ENCODE data around the gene PTPRU. TPM values are rescaled to one million over a fixed set of nuclear protein-coding genes. Genes with fewer than 3 reads are reported as not detected.

The PTPRU gene
- total and polyA plus RNA-seq, 2 of the 8 experiments (the other 6 are each of a cell fraction or from before 2014, with no cell fraction given), result 33.8 to 41.8 TPM

DNA sequence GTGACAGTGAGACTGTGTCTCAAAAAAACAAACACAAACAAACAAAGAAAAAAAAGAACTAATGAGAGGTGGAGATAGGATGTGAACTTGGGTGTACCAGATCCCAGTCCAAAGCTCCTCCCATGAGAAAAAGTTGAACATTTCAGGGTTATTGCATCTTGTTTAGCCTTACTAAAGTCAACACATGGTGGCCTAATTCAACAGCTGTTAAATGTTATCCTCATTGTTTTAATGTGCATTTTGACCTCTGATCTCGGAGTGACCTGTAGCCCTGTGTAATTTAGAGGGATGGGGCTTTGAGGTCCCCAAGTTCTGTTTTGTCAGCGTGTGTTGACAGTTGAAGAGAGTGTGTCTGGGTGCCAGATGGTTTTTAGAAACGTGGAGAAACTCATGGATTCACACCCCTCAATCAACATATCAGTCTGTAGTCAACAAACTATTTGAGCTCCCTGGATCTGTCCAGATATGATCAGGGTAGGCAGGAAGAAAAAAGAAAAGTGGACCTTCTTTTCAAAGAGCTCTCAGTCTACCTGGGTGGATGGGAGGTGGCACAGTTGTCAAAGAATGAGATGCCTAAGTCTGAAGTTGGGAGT is 34.7 kb downstream of the PTPRU start:
- no peaks in the 10 kb centered on the region for H3K27me3 ChIP-seq (replicated peaks in 1 of 4; ENCODE audit: control insufficient read depth in 3 of 4, extremely low read depth in 1 of 4, insufficient read depth in 3 of 4, low read length in 3 of 4)
- H4K20me1 ChIP-seq (replicated peaks in 1 of 2; ENCODE audit: control insufficient read depth in 1 of 2, insufficient read depth in 2 of 2, low read length in 2 of 2), result no peaks in the 10 kb centered on the region
- H3K9me3 ChIP-seq (ENCODE audit: insufficient read depth in 2 of 2, low read depth in 1 of 2, low read length in 1 of 2), result no peaks in the 10 kb centered on the region
- no peak overlapping the region for H3K23ac ChIP-seq (ENCODE audit: insufficient read length)
- 0 out of 2 replicates have a peak overlapping the region, but pooled peaks have one; percentile 7 for H2BK12ac ChIP-seq (ENCODE audit: low read depth, low read length)
- no peaks in the 10 kb centered on the region for H3K79me1 ChIP-seq (ENCODE audit: low read depth, low read length)
- TF ChIP-seq KDM5A (IDR thresholded peaks at IDR 0.05; ENCODE audit: low read length), result no peak
- no peak for TF ChIP-seq FOSL1 (IDR thresholded peaks at IDR 0.05; ENCODE audit: insufficient read depth, low read depth, low read length)
- TF ChIP-seq E2F6 (IDR thresholded peaks at IDR 0.05), result no peak
- no peak for TF ChIP-seq SP2 (IDR thresholded peaks at IDR 0.05; ENCODE audit: low read length)
- TF ChIP-seq CTCF (IDR thresholded peaks at IDR 0.05; ENCODE audit: control extremely low read depth in 1 of 3, insufficient read depth in 1 of 3, low read depth in 1 of 3, low read length in 3 of 3), result no peak
- no peak overlapping the region for H3K56ac ChIP-seq (replicated peaks; ENCODE audit: insufficient read length, low read depth, low read length)
- 0 out of 8 replicates have a peak, but pooled peaks cover 0 to 3% (median 0%) of the 10 kb centered on the region in 4 experiments for H3K36me3 ChIP-seq (ENCODE audit: control insufficient read depth in 2 of 4, insufficient read depth in 4 of 4, low read length in 3 of 4)
- peak overlapping the region; percentile 34 for H4K5ac ChIP-seq (ENCODE audit: insufficient read length, low read depth, low read length)
- H4K91ac ChIP-seq (replicated peaks; ENCODE audit: insufficient read length, low read length), result no peak overlapping the region
- no peaks in the 10 kb centered on the region for H3K23me2 ChIP-seq (ENCODE audit: low read depth, low read length)
- POLR2A ChIA-PET (ENCODE audit: partially characterized antibody), result interaction anchor here (1.0 to 1.6 kb wide), 5 partner anchors 10 to 40 kb away, joined by 3 to 6 read pairs (median 4); partner anchors contain the start of gene MECR
- no peaks in the 10 kb centered on the region for H3K79me2 ChIP-seq (ENCODE audit: control insufficient read depth in 1 of 2, insufficient read depth in 2 of 2, low read length in 2 of 2)
- H3K4me1 ChIP-seq (replicated peaks in 1 of 4; ENCODE audit: control insufficient read depth in 3 of 4, insufficient read depth in 4 of 4, low read length in 3 of 4), result peaks cover 6 to 15% (median 11%) of the 10 kb centered on the region in 4 experiments
- H3K18ac ChIP-seq (ENCODE audit: extremely low read depth, low read length), result no peak overlapping the region; the same call in 1 of the 2 replicates
- FAIRE-seq, result no peak
- CTCF ChIA-PET (ENCODE audit: partially characterized antibody), result interaction anchor here (0.8 to 3.5 kb wide), 11 partner anchors 13 to 219 kb away, joined by 3 to 11 read pairs (median 5); no protein-coding TSS in a partner anchor
- H3K27ac ChIP-seq (ENCODE audit: low read depth, low read length), result no peak overlapping the region
- H3K14ac ChIP-seq (ENCODE audit: insufficient read length), result no peak overlapping the region
- WGBS, 2 experiments (ENCODE audit: extremely low coverage in 1 of 2, insufficient coverage in 1 of 2, insufficient read length in 1 of 2, insufficient replicate concordance in 2 of 2, low coverage in 1 of 2, low lambda C conversion rate in 2 of 2, missing lambda C conversion rate in 1 of 2), result 71% methylated on average over 3 of the region's 3 CpGs; no CpG with 5 or more reads in 1 of the 2 experiments
- 0 out of 2 replicates have a peak overlapping the region, but pooled peaks have one; percentile 46 for H2BK5ac ChIP-seq (ENCODE audit: low read depth, low read length)
- no peak overlapping the region for H4K8ac ChIP-seq (ENCODE audit: extremely low read depth, insufficient read depth, low read length)
- no peak overlapping the region; the same call in 1 of the 2 replicates for H2AK5ac ChIP-seq (ENCODE audit: low read depth, low read length)
- no peak overlapping the region for H3K4ac ChIP-seq (replicated peaks; ENCODE audit: insufficient read length, low read depth, low read length)
- H2BK20ac ChIP-seq (ENCODE audit: low read length), result no peak overlapping the region
- no peak for DNase-seq (ENCODE audit: low read depth in 1 of 2, low spot score in 2 of 2)
- H2BK120ac ChIP-seq (replicated peaks; ENCODE audit: low read depth, low read length), result no peak overlapping the region
- peak overlapping the region; percentile 49 to 73 for H3K4me2 ChIP-seq (ENCODE audit: insufficient read depth in 1 of 2, low read depth in 2 of 2, low read length in 2 of 2)
- no peak overlapping the region for H2AFZ ChIP-seq (ENCODE audit: low read length)
- no peak overlapping the region for H2BK15ac ChIP-seq (ENCODE audit: low read length)
- H3K9ac ChIP-seq (replicated peaks in 1 of 4; ENCODE audit: extremely low read depth in 1 of 4, low read depth in 3 of 4, low read length in 3 of 4), result no peak overlapping the region
- H3K4me3 ChIP-seq (ENCODE audit: extremely low read depth in 1 of 4, insufficient read depth in 2 of 4, low read depth in 3 of 4, low read length in 4 of 4), result peak overlapping the region in 1 of 4 experiments; percentile 11; a peak in 1 of 8 replicates

Data from H1 (cell line).